SK-N-DZ (cell line): ENCODE measurements around the gene SNRPD2. TPM values are rescaled to one million over a fixed set of nuclear protein-coding genes. Genes with fewer than 3 reads are reported as not detected.
"Not testable (repeated sequence)": the region's sequence is repeated elsewhere in the genome, so short reads cannot be mapped to it uniquely, and the experiment has no call there.

Experiments used
- DNase-seq: peaks from one replicate; pipeline ENCODE4 v3.0.0-alpha.2; 2015; ENCODE audit warnings: low spot score
- polyA plus RNA-seq, 2 experiments: library from polyadenylated mRNA; depleted of rRNA; stranded (reverse); fragments of >200 nt; gene quantifications; 2 replicates each; pipeline ENCODE4 v1.2.3, GENCODE V29; 2014

SNRPD2 gene
- polyA plus RNA-seq (2014; cell fraction: cytosol; rRNA removed): 612 and 851 TPM in 2 replicates
- polyA plus RNA-seq (2014; cell fraction: nucleus; rRNA removed): 422 and 469 TPM in 2 replicates

DNA sequence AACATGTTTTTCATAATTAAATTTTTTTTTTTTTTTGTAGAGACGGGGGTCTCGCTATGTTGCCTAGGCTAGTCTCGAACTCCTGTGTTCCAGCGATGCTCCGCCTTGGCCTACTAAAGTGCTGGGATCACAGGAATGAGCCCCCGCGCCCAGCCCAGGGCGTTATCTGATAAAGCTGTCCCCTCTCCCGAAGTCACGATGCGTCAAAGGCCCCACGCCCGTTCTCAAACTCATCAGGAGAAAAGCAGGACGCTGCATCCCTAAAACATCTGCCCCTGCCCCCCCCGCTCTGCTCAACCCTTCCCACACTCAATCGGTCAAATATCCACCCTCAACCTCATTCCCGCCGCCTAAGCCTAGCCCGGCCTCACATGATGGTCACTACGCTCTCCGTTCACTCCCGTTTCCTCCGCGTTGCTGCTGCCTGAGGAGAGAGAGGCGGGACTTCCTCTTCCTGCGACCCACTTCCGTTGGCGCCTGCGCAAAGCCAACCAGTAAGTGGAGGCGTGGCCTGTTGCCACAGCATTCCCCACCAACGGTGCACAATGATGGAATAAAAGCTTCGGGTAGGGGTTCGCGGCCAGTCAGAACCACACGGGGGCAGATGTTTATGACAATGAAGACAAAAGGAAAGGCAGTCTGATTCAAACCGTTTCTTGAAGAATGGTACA, at the start of gene SNRPD2:
TSS of gene SNRPD2 (minus strand) at position 438 of the 671 bp plus-strand sequence. CDS start at position 373, 65 bp downstream.
- peak; percentile 97 for DNase-seq

DNA sequence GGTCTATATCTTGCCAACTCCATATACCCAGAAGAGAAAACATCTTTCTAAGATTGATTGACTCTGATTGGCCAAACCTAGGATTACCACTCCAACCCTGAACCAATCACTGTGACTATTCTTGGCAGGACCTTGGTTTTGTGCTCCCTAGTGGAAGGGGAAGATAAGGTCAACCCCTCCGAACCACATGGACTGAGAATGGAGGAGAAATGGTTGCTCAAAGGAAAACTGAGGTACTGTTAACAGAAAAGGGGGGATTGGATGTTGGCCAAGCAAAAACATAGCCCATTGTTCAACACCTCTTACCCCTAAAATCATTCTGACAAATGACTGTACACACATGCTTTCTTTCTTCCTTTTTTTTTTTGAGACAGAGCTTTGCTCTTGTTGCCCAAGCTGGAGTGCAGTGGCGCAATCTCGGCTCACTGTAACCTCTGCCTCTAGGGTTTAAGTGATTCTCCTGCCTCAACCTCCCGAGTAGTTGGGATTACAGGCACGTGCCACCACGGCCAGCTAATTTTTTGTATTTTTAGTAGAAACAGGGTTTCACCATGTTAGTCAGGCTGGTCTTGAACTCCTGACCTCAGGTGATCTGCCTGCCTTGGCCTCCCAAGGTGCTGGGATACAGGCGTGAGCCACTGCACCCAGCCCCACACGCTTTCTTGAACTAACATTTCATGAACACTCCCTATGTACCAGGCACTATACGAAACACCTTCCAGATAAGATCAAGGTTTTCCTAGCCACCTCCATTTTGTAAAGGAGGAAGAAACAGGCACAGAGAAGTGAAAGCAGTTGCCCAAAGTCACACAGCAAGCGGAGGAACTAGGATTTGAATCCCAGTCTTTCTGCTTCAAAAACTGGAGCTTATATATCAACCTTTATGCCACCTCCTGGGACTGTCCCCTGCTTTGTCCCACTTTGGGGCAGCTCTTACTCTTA, 48.0 kb upstream of the SNRPD2 start:
- DNase-seq: no peak

DNA sequence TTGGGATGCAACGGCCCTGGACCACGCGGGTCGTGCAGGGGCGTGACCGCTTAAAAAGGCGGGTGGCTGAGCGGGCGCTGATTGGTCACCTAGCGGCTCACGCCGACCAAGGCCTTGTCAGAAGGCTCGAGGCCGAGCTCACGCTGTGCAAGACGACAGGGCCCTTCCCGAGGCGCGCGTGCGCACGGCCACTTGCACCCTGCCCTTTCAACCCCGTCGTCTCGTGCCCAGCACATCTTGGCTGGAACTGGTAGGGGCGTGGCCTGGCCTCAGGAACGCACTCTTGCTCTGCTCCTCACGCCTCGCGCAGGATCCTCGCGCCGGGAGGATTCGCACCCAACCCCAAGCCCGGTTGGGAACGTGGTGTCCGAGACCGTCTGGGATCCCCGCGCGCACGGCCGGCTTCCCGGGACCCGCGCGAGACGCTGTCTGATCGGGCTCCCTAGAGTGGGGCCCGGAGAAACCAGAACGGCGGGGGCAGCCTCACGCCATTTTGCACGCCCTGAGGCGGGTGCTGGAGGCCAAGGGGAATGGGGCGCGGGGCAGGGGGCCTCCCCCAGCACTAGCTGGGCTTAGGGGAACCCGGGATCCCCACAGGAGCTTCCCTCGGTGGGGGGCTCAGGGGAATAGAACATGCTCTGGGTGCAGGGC, 41.5 kb upstream of the SNRPD2 start, which contains the start of gene MEIOSIN:
TSS of gene MEIOSIN (plus strand) at position 280 of the 651 bp plus-strand sequence. CDS start 1,938 bp downstream, outside the sequence.
- DNase-seq: no peak

DNA sequence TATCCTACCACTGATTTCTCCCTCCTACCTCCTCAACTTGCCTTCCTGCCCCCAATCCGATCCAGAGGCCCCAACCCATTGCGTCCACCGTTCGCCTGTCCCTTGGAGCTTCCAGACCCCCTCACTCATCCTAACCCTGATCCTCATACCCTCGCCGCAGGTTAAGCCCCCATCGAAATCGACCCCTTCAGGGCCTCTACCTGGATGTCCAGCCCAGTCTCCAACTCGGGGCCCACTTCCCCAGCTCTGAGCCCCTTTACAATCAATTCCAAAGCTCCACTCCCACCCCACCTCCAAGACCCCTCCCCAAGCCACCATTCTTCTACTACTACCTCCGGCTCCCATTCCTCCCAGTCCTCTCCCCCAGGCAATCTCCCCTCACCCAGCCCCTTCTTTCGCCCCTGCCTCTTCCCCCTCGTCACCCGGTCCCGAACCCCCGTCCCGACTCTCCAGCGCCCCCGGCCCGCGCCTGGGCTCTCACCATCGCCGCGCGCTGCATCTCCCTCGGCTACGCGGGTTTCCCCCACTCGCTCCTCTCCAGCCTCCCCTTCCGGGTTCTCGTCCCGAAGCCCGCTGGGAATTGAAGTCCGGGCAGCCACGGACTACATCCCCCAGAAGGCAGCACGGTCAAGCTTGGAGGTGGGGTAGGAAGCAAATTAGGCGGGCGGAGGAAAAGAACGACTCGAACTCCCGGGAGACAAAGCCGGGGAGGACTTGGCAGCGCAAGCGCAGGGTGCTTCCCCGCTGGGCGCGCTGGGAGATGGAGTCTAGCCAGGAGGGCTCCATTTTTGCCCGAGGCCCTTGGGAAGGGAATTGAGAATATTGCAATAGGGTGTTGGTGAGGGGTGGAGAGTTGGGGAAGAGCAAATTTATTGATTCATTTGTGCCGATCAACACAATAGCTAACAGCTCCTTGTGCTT, 38.9 kb upstream of the SNRPD2 start, which contains the start of gene FBXO46:
TSS of gene FBXO46 (minus strand) at position 529 of the 921 bp plus-strand sequence. CDS start 17,401 bp downstream, outside the sequence.
- peak; percentile 99 for DNase-seq

DNA sequence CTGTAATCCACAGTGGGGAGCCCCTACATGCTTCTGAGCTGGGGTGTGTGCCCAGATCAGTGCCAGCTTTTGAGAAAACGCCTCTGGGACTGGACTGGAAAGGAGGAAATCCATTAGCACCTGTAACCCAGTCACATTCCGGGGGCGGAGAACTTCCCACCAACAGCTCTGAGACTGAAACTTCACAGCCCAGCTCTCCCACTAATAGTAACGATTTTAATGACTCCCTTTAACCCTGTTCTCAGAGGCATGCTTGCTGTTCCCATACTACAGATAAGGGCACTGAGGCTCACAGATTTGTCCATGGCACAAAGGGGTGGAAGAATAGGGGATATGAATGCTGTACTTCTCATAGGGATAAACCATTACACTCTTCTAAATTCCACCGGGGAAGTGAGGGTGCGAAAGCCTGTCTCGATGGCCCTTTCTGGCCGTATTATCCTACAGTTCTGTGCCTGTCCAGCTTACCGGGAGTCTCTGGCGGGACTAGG, 38.1 kb upstream of the SNRPD2 start:
- no peak for DNase-seq

DNA sequence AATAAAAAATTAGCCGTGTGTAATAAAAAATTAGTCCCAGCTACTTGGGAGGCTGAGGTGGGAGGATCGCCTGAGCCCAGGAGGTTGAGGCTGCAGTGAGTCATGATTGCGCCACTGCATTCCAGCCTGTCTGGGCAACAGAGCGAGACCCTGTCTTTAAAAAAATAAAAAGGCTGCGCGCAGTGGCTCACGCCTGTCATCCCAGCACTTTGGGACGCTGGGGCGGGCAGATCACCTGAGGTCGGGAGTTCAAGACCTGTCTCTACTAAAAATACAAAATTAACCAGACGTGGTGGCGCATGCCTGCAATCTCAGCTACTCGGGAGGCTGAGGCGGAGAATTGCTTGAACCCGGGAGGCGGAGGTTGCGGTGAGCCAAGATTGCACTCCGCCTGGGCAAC, 36.9 kb upstream of the SNRPD2 start:
- not testable (repeated sequence) for DNase-seq

DNA sequence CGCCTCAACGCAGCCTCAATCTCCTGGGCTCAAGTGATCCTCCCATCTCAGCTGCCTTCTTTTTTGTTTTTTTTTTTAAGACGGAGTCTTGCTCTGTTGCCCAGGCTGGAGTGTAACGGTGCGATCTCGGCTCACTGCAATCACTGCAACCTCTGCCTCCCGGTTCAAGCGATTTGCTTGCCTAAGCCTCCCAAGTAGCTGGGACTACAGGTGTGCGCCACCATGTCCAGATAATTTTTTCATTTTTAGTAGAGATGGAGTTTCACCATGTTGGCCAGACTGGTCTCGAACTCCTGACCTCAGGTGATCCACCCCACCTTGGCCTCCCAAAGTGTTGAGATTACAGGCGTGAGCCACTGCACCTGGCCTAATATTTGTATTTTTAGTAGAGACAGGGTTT, 28.3 kb upstream of the SNRPD2 start:
- not testable (repeated sequence) for DNase-seq

DNA sequence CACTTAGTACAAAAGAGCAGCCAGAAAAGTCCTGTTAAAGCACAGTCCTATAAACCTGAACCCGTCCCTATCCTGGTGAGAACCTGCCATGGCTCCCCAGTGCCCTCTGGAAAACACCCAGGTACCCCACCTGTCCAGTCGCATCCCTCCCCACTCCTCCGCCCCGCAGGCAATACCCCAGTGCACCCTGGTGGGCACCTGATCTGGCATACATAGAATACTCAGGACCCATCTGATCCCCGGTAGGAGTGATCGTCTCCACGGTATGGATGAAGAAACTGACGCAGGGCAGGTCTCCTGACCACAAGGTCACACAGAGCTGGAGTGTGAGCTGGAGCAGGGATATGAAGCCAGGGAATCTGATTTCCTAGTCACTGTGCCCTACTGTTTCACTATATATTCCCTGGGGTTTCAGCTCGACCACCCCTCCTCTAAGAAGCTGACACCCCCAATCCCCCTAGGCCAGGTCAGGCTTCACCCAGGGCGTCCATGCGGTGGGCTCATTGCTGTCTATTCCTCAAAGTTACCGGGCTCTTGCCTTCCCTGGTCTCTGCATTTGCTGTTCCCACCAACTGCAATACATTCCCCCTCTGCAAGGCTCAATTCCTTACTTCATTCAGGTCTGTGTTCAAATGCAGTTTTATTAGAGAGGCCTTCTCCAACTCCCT, 26.4 kb upstream of the SNRPD2 start:
- no peak for DNase-seq

DNA sequence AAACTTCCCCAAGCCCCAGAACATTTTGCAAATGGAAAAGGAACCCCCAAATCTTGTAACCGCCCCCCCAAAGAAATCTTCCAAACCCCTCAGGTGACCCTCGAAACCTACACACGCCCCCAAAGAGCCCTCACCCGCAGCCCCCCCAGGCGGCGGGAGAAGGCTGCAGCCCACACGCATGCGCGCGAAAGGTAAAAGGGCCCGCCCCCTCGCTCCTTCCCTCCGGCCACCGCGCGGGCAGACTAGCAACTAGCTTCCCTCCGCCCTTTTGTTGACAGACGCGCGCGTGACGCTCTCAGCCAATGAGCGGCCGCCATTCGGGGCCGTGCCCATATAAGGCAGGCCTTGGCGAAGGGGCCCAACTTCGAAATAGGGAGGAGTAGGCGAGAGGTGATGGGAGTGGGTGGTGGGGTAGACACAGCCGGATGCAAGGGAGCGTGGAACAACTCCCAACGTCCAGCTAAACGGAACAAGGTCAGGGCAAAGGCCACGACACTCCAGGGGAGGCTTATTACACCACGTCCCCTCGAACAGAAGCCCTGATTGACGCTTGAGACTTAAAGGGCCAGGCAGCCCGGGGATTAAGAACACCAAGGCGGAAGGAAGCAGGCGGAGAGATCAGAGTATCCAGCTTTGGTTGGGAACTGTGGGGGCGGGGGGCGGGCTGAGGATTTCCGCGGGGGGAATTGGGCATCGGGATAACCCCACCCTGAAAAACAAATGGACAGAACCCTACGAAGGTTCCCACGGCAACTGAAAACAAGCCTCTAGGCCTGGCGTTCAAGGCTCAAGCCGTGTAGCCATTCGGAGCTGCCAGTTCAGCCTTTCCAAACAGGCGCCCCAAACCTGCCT, 25.6 kb upstream of the SNRPD2 start:
- DNase-seq: peak; percentile 99

DNA sequence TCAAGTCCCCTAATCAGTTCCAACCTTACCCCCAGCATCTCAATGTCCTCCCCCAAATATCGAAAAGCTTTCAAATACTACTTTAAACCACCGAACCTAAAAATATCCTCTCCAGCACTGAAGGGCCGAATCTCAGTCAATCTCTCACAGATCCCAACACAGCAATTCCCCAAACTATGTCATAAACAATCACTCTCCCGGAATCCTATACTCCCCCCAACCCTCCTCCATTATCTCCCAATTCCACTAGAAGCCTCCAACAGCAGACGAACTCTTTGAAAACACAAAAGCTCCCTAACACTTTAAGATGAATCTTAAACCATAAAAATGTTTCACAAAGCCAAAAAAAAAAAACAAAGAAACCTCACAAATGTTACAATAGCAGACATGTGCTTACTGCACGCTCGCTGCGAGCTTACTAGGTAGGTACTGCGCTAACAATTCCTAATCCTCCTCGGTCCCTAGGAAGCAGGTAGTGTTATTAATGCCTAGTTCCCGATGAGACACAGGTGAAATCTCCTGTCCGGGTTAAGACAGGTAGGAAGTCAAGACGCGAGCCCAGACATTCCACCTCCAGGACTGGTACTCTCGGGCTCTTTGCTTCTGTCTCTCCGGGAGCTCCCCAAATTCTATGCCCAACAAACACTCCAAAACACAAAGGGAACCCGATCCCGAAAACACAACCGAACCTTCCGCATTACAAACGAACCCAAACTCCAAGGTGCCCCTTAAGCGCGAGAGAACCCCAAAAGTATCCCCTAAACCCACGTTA, 24.8 kb upstream of the SNRPD2 start:
- DNase-seq: peak; percentile 22

DNA sequence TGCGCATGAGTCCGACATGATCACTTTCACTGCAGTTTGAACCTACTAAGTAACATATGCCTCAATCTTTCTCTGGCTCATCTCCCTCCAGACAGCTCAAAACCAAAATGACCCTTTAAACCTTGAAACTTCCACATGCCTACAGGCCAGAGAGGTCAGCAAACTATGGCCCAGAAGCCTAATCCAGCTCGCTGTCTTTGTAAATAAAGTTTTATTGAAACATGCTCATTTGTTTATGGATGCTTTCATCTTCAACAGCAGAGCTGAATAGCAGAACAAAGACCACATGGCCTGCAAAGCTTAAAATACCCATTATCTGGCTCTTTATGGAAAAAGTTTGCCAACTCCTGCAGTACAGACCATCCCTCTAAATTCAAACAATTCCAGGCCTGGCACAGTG, 23.4 kb upstream of the SNRPD2 start:
- DNase-seq: no peak

DNA sequence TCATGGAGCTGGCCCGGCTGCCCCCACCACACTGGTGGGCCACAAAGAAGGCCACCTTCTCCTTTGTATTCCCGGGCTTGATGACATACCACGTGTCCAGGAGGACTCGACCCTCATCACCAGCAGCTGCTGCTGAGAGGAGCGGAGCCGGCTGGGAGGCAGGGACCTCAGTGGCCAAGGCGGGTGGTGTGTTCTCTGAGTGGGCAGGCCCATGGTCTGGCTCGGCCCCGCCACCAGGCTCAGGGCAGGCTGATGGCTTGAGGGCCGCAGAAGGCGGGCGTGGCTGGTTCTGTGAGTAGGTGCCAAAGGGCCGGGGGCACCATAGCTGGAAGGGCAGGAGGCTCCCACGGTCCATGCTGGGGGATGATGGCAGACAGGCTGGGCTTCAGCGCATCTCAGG, 21.4 kb upstream of the SNRPD2 start:
- no peak for DNase-seq

- no peak for DNase-seq
Observed at GRCh38 chr19:45712699-45713067, 20.9 kb upstream of the SNRPD2 start.

GRCh38 chr19:45711851-45712698, 20.3 kb upstream of the SNRPD2 start:
- DNase-seq: no peak

GRCh38 chr19:45710356-45711130, 18.8 kb upstream of the SNRPD2 start:
- DNase-seq: no peak

DNA sequence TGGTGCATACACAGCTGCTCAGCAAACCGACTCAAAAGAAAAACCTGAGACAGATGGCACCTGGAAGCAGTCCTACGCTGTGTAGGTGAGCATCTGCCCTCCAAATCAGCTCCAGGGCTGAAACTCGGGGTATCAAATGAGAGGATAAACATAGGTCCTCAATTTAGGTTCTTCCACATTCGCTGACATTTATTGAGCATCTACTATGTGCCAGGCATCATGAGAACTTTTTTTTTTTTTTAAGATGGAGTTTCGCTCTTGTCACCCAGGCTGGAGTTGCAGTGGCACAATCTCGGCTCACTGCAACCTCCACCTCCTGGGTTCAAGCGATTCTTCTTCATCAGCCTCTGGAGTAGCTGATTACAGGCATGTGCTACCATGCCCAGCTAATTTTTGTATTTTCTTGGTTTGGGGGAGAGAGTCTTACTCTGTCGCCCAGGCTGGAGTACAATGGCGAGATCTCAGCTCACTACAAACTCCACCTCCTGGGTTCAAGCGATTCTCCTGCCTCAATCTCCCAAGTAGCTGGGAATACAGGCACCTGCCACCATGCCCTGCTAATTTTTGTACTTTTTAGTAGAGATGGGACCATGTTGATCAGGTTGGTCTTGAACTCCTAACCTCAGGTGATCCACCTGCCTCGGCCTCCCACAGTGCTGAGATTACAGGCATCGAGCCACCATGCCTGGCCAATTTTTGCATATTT, 14.1 kb upstream of the SNRPD2 start:
- DNase-seq: no peak
